GM12892 (cell line): ENCODE data around the gene FPGS.

ENCODE experiments used
- DNase-seq: peaks from one replicate; pipeline ENCODE4 v3.0.0; 2011; ENCODE audit not compliant: insufficient read length
- FAIRE-seq: peaks from 2 replicates; lab custom pipeline; 2011; peaks lifted over from hg19 to GRCh38; lab: Jason Lieb, UNC
- POLR2A ChIP-seq: IDR thresholded peaks from 2 replicates; pipeline ENCODE4 v1.6.1; 2011; ENCODE audit warnings: low read depth, low read length, control low read depth
- POLR2AphosphoS5 ChIP-seq: IDR thresholded peaks from 2 replicates; pipeline ENCODE4 v1.6.1; 2011; ENCODE audit warnings: low read depth, low read length, control low read depth
- TAF1 ChIP-seq: IDR thresholded peaks from 2 replicates; pipeline ENCODE4 v1.6.1; 2011; ENCODE audit warnings: low read depth, mild to moderate bottlenecking, control low read depth, low read length, borderline replicate concordance

Gene FPGS

DNA sequence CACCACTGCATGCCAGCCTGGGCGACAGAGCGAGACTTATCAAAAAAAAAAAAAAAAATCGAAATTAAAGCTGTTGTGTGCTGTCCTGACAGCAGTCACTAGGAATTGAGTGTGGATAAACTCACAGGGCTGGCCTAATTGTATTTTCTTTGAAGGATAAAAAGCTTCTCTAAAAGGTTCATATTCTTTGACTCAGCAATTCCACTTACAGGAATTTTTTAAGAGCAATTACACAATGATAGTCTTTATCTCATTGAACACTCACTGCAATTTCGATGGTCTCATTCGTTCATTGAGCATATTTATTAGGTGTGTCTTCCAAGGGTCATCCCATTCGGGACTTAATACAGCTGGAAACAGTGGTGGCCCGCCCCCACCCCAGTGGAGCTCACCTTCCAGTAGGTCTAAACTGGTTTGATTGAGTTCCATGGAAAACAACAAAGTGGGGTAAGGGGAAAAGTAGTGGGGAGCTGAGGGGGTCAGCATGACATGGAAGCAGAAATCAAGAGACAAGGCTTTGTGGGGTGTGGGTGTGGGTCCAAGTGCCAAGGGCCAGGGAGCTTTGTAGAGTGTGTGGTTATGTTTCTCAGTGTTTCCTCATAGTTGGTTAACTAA is 10.2 kb upstream of the FPGS start:
- TF ChIP-seq POLR2A (no peak; the same call in 1 of the 2 replicates), POLR2AphosphoS5 (no peak; the same call in 1 of the 2 replicates), TAF1 (no peak)
- DNase-seq, result no peak
- no peak for FAIRE-seq

DNA sequence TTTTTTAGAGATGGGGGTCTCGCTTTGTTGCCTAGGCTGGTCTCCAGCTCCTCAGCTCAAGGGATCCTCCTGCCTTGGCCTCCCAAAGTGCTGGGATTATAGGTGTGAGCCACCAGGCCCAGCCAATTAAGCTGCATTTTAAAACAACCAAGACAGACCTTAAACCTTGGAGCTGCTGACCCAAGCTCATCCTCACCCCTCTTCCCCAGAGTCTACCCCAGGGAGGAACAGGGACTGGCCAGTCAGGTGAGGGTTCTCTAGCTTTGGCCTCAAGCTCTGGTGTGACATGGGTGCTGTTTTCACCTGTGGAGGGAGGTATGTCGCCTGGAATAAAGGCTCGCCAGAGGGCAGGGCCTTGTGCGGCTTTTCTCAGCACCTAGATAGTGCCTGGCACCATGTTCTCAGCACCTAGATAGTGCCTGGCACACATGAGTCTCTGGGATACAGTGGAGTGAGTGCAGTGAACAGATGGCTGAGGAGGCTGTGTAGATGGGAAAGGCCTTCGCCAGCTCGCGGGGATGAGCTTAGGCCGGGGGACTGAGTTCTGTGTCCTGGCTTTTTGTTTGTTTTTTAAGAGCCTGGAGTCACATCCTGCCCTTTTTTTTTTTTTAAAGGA is 9.5 kb upstream of the FPGS start:
- FAIRE-seq (no peak), DNase-seq (no peak)
- TF ChIP-seq POLR2A (peak; percentile 41), TAF1 (no peak)

DNA sequence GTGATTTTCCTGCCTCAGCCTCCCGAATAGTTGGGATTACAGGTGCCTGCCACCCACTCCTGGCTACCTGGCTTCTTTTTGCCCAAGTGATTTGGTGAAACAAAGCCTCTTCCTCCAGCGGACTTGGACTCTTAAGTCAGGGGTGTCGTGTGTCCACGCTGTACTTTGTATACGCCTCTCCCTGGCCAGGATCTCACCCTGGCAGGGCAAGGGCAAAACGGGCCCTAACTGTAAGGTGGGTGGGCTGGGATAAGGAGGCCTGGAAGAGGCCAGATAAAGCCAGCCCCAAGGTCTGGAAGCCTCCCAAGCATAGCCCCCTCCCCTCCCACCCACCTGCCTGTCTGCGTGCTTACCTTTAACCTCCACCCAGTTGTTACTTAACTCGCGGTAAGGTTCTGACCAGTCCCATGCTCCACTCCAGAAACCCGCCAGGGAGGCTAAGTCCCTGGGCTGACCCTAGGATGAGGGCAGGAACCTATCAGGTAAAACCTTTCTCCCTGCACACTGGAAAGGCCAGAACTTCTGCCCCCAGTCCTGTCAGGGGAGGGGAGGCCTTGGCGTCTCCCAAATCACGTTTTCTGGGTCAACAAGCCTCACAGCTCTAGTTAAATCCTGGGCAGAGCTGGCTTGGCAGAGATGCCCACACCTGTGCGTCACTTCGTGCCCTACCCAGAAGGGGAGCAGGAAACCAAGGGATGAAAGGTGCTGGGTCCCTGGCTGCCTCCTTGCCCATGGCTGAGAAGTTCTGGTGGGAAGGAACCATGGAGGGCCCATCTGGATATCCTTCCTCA is 8.5 kb upstream of the FPGS start:
- no peak for FAIRE-seq
- TF ChIP-seq TAF1 (no peak), POLR2A (peak; percentile 55)
- no peak for DNase-seq

DNA sequence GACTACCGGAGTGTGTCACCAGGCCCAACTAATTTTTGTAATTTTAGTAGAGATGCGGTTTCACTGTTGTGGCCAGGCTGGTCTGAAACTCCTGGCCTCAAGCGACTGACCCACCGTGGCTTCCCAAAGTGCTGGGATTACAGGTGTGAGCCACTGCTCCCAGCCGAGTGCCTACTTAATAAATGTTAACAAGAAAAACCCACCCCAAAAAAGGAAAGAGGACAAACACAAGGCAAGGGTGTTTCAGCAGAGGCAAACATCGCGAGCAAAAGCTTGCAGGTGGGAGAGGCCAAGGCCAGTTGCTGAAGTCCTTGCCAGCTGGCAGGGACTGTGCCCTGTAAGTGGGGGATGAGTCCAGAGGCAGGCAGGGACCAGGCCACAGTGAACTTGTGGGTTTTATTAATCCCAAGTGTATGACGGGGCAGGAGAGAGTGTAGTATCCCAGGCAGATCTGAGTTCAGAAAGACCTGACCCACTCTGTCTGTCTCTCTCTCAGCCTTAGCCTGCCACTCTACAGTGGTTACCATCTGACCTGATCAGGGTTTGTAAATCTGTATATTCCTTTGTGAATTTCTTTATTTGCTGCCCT is 6.4 kb upstream of the FPGS start:
- TF ChIP-seq TAF1, result no peak
- peak; percentile 42; the same call in 1 of the 2 replicates for TF ChIP-seq POLR2A
- peak; percentile 52; the same call in 1 of the 2 replicates for TF ChIP-seq POLR2AphosphoS5
- DNase-seq, result no peak
- no peak for FAIRE-seq

DNA sequence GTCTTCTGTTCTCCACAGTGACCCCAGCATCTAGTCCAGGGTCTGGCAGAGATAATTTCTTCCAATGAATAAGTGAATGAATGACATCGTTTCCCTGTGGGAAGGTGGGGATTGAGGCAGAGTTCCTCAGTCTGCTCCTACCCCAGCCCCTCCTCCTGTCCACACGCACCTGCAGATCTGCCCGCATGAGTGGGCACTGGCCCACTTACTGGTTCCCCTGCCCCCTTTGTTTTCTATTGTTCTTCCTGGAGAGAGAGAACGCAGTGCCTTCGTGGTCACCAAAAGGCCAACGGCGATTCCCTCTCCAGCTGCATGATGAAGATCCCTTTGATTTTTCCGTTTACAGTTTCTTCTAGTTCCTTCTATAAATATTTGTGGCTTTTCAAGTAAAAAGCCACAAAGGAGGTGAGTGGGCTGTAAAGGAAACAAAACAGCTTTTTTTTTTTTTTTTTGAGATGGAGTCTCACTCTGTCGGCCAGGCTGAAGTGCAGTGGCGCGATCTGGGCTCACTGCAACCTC is 5.8 kb upstream of the FPGS start:
- DNase-seq (no peak), FAIRE-seq (no peak)
- TF ChIP-seq POLR2AphosphoS5, result no peak
- TF ChIP-seq TAF1, result no peak
- no peak for TF ChIP-seq POLR2A

DNA sequence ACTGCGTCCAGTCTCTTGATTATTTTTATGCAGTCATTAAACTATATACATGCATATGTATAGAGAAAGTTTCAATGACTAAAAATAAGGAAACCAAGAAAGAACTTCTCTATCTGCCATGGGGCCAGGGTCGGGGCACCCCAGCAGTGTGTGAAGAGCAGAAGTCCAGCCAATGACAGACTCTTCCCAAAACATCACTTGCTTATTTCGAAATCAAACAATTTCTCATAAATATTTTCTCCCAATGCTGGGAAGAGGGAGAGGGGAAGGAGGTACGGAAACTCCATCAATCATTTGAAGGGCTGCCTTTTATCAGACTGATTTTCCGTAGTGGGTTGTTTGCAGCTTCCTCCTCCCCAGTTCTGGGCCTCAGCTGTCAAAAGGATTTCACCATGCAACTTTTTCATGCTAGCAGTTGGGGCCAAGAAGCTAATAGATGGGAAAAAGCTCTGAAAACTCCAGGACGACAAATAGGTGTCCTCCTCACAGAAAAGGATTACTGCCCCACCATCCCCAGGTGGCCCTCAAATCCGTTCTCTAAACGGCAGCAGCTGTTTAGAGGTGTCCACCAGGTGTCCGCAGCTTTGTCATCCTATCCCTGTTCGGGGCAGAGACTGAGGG is 617 bp upstream of the FPGS start:
- TF ChIP-seq POLR2AphosphoS5 (no peak), POLR2A (no peak), TAF1 (no peak)
- no peak for DNase-seq
- no peak for FAIRE-seq

DNA sequence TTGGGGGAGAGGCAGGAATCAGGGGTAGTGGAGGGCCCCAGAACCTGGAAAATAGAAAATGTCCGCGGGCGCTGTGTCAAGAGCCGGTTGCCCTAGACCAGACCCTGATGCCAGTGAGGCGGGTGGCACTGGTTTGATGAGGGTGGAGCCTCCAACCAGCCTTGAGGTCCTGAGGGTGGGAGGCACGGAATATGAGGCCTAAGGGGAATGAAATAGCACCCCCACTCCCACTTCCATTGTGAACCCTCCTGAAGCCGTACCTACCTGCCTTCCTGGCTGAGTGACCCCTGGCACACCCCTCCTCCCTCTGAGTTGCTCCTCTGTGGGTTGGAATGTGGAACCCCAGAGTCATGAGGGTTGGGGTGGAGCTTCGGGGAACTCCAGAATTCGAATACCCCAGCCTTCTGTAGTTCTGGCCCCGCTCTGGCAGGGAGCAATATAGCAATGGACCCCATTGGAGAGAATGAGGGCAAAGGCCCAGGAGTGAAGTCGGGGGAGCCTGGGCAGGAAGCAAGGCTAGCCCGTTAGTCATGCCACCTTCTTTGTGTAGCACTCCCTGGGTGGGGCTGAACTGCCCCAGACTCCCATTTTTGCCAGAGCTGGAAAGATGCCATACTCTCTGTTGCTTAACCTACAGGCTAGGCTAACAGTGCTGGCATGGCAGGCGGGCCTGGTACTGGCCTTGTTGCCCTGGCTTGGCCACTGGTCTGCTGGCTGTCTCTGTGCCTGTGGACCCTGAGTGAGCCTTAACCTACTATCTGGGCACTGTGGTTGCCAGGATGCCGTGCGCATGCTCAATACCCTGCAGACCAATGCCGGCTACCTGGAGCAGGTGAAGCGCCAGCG is 1.0 kb downstream of the FPGS start:
- DNase-seq, result no peak
- no peak for TF ChIP-seq TAF1
- TF ChIP-seq POLR2A, result peak; percentile 24; the same call in 1 of the 2 replicates
- peak; percentile 40 for FAIRE-seq

DNA sequence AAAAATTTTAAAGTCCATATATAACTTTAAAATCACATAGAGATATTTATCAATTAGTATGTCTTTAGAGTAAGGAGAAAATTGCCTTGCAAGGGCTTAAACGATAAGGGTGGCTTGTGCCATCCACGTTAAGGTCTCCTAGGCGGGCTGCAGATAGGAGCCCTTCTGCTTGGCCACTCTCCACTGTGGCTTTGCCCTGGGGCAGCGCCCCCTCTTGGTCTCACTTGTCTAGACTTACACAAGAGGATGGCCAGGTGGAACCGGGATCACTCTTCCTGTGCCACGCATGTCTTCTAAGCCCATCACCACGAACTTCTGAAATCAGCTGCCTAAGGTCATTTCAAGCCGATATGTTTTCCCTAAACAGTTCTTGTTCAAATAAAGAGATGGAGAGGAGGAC is 2.9 kb downstream of the FPGS start:
- DNase-seq (no peak), FAIRE-seq (no peak)
- no peak for TF ChIP-seq TAF1
- TF ChIP-seq POLR2AphosphoS5, result no peak
- TF ChIP-seq POLR2A, result no peak

DNA sequence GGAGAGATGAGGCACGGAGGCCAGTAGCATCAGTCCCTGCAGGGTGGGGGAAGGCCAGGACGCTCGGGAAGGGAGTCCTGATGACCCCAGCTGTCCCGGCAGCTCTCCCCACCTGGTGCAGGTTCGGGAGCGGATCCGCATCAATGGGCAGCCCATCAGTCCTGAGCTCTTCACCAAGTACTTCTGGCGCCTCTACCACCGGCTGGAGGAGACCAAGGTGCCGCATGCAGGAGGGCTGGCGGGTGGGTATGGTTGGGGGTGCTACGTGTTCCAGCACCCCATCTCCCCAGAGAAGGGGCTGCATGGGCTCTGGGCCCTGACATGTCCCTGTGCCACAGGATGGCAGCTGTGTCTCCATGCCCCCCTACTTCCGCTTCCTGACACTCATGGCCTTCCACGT is 4.2 kb downstream of the FPGS start:
- no peak for FAIRE-seq
- DNase-seq, result no peak

DNA sequence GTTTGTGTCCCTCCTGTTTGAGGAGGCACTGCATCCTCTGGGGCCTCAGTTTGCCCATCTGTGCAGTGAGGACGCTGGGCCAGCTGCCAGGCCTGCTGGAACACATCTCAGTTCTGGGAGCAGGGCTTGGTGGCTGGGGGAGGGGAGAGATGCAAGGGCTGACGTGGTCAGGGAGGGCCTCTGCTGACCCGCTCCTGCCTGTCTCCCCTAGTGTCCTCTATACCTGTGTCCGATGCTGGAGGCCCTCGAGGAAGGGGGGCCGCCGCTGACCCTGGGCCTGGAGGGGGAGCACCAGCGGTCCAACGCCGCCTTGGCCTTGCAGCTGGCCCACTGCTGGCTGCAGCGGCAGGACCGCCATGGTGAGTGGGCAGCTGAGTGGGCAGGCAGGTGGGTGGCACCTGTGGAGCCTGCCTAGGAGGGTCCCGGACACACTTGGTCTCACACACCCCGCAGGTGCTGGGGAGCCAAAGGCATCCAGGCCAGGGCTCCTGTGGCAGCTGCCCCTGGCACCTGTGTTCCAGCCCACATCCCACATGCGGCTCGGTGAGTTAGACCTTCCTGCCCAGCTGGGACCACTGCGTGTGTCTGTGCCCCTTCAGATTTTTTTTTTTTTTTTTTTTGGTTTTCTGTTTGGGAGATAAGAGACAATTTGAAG is 5.8 kb downstream of the FPGS start:
- no peak for DNase-seq
- no peak for FAIRE-seq
- TF ChIP-seq POLR2AphosphoS5 (no peak; the same call in 1 of the 2 replicates), TAF1 (no peak), POLR2A (no peak)

More for the DNA sequence above, 4.2 kb downstream of the FPGS start:
- 0 out of 2 replicates have a peak, but pooled peaks have one; percentile 8 for TF ChIP-seq POLR2AphosphoS5
- TF ChIP-seq POLR2A, result no peak
